NCI-H345 treated with DMSO at 0.1 percent for 48 hours (cell line): ENCODE results near the gene BAIAP3.
A peak's percentile ranks its signal among the peaks of the same experiment; 100 is the strongest.

ENCODE experiments used
- DNase-seq: peaks from one replicate; lab custom pipeline; 2025; ENCODE audit not compliant: unreplicated experiment; lab: John Stamatoyannopoulos, UW

Gene BAIAP3

DNA sequence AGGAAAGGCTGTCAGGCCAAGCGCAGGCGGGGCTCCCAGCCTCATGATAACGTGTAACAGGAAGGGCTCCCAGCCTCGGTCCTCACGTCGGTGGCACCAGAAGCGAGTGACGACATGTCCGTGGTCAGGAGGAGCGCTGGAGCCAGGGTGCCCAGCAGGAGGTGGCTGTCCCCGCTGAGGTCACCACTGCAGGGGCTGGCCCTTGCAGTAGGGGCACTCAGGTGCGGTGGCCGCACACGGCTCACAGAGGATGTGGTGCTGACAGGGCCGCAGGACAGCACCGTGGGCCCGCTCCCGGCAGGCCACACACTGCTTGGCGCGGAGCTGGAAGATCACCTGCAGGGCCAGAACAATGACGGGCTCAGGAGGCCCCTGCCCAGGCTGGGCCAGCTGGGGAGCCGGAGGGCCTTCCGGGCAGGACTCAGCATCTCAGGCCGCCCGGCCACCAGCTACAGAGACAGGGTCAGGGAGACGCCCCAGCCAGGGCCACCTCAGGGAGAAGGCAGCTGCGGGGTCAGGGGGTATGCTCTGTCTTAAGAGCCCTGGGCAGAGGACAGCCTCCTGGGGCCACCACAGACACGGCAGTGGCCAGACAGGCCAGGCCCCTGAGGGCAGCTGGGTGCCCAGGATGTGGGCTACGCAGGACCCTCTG lies 32.7 kb downstream of the BAIAP3 start:
- DNase-seq, result no peak

DNA sequence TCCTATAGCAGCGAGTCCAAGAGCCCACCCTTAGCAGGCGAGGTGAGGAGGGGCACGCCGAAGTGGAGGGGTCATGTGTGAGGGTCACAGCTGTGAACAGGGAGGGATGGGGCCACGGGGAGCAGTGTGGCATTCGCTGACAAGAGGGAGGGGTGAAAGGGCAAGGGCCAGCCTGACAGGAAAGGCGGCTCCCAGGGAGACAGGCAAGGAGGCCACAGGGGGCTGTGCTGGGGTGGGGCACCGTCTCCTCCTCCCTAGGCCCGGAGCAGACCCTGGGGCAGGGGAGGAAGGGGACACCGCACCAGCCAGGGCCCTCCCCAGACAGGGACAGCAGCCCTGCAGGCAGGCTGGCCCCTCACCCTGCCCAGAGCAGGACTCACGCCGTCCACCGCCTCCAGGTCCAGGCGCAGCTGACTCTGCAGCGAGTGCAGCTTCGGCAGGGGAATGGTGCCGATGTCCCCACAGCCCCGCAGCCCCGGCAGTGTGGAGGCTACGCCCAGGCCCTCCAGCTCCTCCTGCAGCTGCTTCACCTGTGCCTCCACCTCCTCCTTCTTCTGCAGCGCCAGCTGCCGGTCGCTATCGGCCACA lies 33.4 kb downstream of the BAIAP3 start:
- DNase-seq, result no peak

DNA sequence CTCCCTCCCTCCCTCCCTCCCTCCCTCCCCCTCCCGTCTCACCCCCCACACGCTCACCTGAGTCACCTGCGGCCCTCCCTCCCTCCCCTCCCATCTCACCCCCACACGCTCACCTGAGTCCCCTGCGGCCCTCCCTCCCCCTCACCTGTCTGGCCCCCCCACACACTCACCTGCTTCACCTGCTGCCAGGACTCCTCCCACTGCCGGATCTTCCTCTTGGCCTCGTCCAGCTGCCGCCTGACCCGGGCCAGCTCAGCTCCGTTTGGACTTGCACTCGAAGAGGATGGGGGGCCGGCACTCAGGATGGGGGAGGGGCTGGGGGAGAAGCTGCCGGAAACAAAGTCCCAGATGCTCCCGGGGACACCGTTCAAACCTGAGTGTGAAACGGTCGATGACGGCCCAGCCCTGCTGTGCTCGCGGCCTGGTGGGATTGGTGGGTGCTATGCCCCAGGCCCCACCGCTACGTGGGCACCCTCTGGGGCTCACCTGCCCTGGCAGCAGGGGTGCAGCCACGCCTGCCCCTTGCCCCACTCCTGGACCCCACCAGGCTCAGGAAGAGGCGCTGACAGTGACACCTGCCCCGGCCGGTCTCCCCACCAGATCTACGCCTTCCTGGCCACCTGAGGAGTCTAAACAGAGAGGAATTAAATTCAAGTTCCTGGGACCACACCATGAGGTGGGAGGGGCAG lies 34.2 kb downstream of the BAIAP3 start:
- no peak for DNase-seq

DNA sequence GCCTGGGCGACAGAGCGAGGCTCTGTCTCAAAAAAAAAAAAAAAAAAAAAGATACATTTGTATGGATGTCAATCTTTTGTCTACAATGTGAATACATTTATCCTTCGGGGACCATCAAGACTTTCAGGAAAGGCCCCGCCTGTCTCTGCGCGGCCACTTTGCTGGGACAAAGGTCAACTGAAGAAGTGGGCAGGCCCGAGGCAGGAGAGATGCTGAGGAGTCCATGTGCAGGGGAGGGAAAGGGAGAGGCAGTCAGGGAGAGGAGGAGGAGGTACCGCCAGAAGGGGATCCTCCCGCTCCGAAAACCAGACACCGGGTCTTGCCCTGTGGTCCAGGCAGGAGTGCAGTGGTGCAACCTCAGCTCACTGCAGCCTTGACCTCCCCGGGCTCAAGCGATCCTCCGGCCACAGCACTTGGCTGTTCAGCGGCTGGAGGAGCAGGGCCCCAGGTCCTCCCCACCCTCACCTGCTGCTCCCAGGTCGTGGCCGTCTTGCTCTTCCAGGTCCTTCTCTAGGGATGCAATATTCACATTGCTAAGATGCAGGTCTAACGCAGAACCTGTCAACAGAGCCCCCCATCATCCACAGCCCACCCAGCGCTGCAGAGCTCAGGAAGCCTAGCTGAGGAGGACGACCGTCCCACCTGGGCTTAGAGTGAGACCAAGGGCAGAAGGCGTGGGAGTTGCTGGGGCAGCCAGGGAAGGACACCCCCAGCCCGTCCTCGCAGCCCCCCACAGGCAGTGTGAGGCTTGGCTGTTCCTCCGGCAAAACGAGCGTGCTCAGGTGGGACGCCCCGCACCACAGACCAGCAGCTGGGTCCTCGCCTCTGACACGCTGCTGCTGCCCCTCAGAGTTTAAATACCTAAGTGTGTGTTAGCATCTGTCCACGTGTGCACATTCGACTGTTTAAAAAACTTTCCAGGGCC lies 37.9 kb downstream of the BAIAP3 start:
- no peak for DNase-seq

DNA sequence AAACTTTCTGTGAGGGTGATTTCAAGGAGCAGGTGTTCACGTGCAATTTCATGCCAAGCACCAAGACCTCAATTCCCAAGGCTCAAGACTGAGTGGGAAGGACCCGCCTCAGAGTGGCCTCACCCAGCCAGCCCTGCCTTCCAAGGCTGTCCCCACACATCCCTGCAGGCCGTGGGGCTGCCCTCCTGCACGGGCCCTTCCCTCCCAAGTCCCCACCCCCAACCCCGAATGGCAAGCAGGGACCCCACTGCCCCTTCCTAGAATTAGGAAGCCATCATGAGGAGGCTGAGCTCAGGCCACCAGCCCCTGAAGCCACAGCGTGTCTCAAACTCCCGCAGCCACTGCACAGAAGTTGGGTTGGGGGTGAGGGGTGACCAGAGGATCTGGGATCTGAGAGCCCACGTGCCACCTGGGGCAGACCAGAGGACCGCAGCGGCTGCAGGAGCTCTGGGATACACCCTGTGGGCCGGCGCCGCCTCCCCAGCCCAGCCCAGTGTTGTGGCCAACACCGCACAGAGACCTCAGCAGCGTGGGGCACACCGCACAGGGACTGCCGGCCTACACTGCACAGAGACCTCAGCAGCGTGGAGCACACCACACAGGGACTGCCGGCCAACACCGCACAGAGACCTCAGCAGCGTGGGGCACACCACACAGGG lies 39.0 kb downstream of the BAIAP3 start:
- DNase-seq, result no peak

DNA sequence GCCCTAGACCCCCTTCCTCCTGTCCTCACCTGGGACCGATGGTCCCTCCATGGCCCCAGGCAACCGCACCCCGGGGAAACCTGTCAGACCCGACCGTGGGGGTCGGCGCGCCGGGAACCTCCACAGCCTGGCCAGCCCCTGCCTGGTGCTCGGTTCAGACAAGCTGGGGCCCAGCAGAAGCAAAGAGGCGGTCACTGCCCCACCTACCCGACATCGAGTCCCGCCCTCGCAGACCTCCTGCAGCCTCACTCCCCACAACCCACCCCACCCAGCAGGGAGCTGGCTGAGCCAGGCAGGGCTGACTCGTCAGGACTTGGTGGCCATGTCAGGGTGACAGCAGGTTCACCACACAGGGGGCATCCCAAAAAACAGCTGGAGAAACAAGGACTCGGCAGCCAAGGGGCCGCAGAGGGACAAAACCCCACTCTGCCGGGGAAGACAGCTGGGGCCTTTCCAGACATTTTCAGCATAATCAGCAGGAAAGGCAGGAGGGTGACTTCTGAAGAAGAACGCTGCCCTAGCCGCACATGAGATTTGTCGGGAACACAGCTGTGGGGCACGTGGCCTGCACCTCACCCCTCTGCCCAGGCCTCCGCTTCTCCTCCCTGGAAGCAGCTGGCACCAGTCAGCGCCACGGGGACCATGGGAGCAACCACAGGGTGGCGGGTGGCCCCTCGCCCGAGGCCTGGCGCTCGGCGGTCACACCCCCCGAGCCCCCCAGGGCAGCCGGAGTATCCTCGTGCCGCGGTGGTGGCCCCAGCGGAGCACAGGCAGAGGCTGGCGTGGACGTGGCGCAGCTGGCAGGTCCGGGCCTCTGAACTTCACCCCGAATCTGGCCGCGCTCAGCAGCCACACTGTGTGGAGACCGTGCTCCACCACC lies 41.2 kb downstream of the BAIAP3 start:
- DNase-seq, result no peak

DNA sequence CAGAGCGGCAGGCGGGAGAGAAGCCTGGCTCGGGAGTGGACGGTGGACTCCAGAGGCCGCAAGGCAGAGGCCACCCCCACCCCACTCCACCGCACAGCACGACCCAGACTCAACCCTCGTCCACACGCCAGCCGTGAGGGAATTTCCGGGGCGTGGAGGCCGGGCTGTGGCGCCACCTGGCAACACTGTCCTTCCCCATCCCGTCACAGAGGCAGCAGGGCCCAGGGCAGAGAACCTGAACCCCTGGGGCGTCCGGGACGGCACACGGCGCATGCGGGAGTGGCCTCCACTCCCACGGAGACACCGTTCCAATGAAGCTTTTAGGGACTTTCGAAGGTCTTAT lies 41.8 kb downstream of the BAIAP3 start:
- no peak for DNase-seq

DNA sequence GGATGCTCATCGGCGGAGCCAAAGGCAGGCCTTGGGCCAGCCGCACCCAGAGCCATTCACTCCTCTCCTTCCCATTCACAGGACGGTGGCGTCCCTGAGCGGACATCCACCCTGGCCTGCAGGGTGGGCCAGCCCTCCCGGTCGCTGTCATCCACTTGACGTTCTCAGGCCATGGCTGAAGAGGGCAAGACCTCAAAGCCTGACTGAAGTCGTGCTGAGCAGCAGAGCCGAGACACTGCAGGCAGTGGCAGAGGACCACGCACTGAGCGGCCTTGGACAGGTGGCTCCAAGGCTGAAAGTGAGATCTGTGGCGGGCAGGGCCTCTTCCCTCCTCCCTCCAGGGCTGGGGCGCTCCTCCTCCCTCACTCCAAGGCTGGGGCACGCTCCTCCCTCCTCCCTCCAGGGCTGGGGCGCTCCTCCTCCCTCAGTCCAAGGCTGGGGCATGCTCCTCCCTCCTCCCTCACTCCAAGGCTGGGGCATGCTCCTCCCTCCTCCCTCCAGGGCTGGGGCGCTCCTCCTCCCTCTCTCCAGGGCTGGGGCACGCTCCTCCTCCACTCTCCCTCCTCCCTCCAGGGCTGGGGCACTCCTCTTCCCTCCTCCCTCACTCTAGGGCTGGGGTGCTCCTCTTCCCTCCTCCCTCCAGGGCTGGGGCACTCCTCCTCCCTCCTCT lies 42.4 kb downstream of the BAIAP3 start:
- DNase-seq, result no peak

DNA sequence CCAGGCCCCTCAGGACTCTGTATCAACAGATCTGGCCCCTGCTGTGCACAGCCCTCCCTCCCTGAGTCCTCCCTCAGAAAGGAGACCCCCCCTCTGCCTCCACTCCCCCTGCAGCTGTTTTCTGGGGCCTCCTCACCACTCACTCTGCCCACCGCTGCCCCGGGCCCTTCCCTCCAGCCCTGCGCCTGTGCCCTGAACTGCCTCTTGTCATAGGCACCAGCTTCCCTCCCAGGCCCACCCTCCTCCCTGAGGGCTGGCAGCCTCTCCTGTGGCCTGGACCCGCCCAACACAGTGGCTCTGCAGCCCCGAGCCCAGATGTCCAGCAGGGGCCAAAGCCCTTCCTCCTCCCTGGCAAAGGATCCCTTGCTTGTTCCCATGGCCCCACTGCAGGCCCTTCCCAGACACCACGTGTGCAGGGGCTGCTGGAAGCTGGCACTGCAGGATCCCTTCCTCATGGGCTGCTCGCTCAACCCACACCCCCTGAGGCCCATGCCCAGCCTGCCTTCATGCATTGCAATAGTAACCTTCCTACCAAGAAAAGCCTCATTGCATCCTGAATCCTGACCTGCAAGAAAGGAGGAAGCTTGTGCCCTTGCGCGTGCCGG lies 44.1 kb downstream of the BAIAP3 start:
- no peak for DNase-seq

DNA sequence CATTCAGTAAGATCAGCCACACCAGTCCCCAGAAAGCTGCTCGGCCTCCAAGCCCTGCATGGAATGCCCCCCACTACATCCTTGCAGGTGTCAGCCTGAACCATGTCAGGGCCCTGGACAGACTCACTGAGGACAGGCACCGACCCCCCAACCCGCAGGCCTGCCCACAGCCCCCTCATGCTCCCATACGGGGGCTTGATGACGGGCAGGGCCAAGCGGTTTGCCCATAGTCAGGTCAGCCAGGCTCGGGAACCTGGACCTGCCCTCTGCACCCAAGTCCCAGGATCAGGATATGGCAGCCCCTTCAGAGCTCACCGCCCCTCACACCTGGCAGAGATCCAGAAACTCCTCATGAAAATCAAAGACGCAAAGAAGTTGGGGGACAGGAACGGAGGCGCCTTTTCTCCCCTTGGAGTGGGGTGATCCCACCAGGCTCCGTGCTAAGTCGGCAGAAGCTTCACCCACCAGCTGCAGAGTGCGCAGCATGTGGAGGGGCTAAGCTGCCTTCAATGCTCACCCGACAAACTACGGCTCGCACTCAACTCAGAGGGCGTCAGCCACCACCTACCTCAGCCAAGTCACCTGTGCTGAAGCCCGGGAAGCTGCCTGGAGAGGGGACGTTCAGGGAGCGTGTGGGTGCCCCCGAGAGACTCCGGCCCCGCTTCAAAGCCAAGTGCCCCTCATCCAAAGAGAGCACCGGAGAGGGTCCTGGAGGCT lies 44.8 kb downstream of the BAIAP3 start:
- DNase-seq, result no peak

DNA sequence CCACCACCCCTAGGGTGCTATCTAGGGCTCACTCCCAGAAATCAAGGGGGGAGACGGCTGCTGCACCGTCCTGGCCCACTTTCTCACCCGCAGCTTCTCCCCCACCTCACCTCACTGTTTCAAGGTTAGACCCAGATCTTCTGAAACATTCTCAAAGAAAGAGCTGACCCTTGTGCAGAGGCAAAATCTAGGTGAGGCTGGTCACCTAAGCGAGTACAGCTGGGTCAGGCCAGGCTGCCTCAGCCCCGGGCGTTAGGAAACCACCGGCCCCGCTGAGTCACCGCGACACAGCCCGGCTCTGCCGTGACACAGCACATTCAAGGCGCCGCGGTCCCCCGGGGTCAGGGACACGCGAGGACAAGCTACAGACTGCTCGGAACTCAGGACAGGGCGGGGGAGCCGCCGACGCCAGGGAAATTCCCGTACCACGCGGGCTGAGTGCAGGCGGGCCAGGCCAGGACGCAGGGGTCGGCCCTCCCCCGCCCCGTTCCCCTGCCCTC lies 45.4 kb downstream of the BAIAP3 start:
- no peak for DNase-seq

DNA sequence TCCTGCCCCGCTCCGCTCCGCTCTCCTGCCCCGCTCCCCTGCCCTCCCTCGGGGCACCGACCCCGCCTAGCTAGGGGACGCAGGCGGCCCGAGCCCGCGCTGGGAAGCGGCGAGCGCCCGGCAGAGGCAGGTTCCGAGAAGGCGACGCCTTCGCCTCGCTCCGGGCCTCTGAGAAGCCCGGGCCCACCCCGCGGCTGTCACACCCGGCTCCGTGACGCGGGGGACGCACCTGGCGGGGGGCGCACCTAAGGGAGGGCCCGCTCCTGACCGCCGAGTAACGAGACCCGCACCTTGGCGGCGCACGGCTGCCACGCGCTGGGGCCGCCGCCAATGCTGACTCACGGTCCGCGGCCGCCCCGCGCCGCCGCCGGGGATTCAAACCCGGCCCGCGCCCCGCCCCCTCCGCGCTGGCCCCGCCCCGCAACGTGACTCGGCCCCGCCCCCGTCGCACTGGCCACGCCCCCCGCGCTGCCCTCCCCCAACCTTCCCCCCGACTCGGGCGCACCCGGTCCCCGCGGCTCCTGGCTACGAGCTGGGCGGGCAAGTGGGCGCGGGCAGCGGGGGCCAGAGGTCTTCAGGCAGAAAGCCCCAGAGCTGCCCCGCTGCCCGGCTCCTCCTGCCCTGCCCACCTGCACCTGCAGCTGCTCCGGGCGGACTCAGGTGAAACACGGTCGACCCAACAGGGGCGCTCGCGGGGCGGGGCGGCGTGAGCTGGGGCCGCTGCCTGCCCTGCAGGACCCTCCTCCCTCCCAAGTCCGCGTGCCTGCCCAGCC lies 46.0 kb downstream of the BAIAP3 start:
- peak; percentile 40 for DNase-seq

DNA sequence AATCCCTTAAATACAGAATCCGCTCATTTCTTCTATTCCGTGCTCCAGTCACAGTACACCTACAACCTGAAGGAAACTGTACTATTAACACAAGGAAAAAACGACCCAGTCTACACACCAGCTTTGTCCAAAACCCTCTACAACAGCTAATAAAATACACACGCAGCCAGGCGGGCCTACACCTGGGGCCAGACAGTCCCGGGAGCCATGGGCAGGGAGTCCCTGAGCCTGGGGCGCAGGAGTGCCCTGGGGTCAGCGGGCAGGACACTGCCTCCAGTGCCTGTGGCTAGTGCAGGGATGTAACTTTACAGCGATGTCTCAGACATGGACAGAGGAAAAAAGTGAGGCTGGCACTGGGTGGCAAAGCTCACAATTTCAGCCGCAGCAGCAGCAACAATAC lies 46.8 kb downstream of the BAIAP3 start:
- no peak for DNase-seq

DNA sequence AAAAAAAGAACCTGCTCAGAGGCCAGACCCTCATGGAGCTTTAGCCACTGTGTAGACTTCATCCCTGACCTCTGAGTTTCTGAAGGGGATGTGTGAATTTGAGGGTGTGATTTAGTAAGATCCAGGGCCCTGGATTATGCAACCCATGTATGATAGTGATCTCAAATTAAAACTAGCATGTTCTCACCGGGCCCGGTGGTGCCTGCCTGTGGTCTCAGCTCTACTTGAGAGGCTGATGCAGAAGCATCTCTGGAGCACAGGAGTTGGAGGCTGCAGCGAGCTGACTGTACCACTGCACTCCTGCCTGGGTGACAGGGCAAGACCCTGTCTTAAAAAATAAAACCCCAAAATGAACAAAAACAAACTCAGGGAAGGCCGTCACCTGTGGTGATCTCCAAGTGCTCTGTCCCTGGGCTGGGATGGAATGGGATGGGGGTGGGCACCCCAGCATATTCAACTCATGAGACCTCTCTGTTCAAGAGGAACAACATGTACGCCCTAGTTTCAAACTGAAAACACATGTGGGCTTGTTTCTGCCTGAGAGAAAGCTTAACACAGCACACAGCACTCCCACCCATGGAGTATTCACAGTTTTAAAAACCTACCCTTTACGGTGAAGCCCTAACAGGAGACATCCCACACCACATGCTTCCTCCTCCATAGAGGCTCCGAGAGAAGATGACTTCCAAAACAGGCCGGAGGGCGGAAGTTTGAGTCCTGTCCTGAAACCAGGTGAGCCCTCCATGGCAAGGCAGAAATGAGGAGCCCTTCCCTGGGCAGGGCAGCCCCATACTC lies 48.4 kb downstream of the BAIAP3 start:
- no peak for DNase-seq

DNA sequence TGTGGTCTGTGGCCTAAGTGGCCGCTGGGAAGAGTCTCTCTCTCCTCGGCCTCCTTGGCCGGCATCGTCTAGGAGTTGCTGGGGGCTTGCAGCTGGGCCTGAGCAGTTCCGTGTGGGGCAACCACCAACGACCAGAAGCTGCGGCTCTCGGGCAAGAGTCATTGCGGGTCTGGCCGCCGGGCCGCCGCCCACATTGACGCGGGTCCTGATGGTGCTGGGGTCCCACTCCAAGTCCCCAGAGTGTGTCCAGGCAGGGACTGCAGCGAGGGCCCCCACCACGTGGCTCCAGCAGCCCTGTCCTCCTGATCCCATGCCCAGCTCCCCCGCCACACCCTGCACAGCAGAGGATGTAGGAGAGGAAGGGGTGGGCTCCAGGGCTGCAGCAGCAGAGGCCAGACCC lies 50.1 kb downstream of the BAIAP3 start:
- no peak for DNase-seq

DNA sequence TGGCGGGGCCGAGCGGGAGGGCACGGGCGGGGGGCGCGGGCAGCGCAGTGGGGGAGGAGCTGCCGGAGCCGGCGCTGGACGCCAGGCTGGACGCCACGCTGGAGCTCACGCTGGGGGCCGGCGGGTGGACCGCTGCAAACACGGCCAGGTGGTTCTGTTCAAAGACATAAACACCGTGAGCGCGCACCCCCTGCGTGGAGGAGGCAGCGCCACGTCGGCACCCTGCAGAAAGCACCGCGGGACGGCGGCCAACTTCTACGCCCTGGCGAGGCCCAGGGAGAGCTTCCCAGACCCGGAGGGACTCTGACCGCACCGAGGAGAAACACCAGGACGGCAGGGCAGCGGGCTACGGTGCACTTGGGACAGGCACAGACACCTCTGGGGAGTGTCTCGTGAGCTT lies 51.8 kb downstream of the BAIAP3 start:
- no peak for DNase-seq

DNA sequence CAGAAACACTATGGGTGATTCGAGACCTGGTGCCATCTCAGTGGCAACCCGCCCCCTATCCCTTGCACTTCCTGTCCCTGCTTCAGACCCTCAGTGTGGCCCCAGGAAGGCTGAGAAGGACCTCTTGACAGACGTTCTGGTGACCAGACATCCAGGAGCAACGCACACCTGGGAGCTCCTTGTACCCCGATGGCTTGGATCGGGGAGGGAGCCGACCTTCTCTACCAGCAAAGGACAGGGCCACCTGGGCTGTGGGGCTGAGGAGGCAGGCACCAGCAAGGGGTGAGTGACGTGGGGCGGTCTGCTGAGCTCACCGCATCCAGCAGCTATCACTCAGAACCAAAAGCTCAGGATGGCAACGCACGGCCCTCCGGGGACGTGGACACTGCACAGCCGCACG lies 53.9 kb downstream of the BAIAP3 start:
- no peak for DNase-seq
